PC-3 (cell line): Measurements from ENCODE around the gene L1CAM.

Experiments used
- EZH2 ChIP-seq: fragments of 300-600 bp; sonication (generic); IDR thresholded peaks from one replicate; pipeline ENCODE4 v1.6.1; 2017; ENCODE audit warnings: antibody characterized with exemption, mild to moderate bottlenecking, low read length; ENCODE audit not compliant: unreplicated experiment
- EZH2phosphoT487 ChIP-seq: fragments of 300-600 bp; sonication (generic); IDR thresholded peaks from 2 replicates; pipeline ENCODE4 v1.6.1; 2018; ENCODE audit warnings: mild to moderate bottlenecking, antibody characterized with exemption, low read length, borderline replicate concordance
- TF ChIP-seq, protein P1 (sequence below): fragments of 300-600 bp; sonication (generic); conservative IDR thresholded peaks from 2 replicates; pipeline ENCODE4 v1.5.1; 2017; ENCODE audit warnings: antibody characterized with exemption, low read depth, mild to moderate bottlenecking, low read length

DNA sequence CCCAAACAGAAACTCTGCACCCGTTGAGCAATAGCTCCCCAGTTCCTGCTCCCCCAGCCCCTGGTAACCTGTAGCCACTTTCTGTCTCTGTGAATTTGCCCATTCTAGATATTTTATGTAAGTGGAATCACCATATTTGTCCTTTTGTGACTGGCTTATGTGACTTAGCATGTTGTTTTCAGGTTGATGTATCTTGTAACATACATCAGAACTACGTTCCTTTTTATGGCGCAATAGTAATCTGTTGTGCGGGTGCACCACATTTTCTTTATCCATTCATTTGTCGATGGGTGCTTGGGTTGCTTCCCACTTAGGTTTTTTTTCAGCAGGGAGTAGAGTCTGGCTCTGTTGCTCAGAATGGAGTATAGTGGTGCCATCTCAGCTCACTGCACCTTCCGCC is 49.1 kb downstream of the L1CAM start:
- TF ChIP-seq, protein P1, sequence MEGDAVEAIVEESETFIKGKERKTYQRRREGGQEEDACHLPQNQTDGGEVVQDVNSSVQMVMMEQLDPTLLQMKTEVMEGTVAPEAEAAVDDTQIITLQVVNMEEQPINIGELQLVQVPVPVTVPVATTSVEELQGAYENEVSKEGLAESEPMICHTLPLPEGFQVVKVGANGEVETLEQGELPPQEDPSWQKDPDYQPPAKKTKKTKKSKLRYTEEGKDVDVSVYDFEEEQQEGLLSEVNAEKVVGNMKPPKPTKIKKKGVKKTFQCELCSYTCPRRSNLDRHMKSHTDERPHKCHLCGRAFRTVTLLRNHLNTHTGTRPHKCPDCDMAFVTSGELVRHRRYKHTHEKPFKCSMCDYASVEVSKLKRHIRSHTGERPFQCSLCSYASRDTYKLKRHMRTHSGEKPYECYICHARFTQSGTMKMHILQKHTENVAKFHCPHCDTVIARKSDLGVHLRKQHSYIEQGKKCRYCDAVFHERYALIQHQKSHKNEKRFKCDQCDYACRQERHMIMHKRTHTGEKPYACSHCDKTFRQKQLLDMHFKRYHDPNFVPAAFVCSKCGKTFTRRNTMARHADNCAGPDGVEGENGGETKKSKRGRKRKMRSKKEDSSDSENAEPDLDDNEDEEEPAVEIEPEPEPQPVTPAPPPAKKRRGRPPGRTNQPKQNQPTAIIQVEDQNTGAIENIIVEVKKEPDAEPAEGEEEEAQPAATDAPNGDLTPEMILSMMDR, result no peak
- TF ChIP-seq EZH2phosphoT487 (no peak), EZH2 (no peak)
